Large intestine (tissue), 3 donors: ENCODE data around the gene HIF1A. TPM values are rescaled to one million over a fixed set of nuclear protein-coding genes. Genes with fewer than 3 reads are reported as not detected.
"Not testable (repeated sequence)": the region's sequence is repeated elsewhere in the genome, so short reads cannot be mapped to it uniquely, and the experiment has no call there.

Experiments used
- DNase-seq, 2 donors: peaks; one replicate each; pipeline versions ENCODE4 v3.0.0 to v3.0.0-alpha.2; 2013
- H3K27ac ChIP-seq: one replicate; pipeline ENCODE4 v1.5.1; 2013; ENCODE audit warnings: low read length
- H3K27me3 ChIP-seq: 2 replicates; pipeline ENCODE4 v1.6.1; 2013; ENCODE audit warnings: low read length; ENCODE audit not compliant: control insufficient read depth, insufficient read depth
- H3K36me3 ChIP-seq: 2 replicates; pipeline ENCODE4 v1.6.1; 2013; ENCODE audit warnings: low read length; ENCODE audit not compliant: control insufficient read depth, insufficient read depth
- H3K4me1 ChIP-seq: one replicate; pipeline ENCODE4 v1.6.1; 2013; ENCODE audit warnings: low read length; ENCODE audit not compliant: control insufficient read depth, insufficient read depth
- H3K4me3 ChIP-seq: one replicate; pipeline ENCODE4 v1.5.1; 2013; ENCODE audit warnings: low read length
- H3K9me3 ChIP-seq: one replicate; pipeline ENCODE4 v1.6.1; 2013; ENCODE audit warnings: mild to moderate bottlenecking, low read depth, low read length, moderate library complexity; ENCODE audit not compliant: control insufficient read depth
- WGBS: methylation state at CpG from one replicate; pipeline ENCODE4 v1.1.5; 2013; ENCODE audit warnings: low lambda C conversion rate; ENCODE audit not compliant: insufficient coverage; 5-methylcytosine and 5-hydroxymethylcytosine counted together
- polyA plus RNA-seq: library from polyadenylated mRNA; unstranded; fragments of 120-200 nt; gene quantifications from one replicate; pipeline ENCODE4 v1.2.1, GENCODE V29; 2013

HIF1A gene
- polyA plus RNA-seq, 1 donor: 56.7 TPM

DNA sequence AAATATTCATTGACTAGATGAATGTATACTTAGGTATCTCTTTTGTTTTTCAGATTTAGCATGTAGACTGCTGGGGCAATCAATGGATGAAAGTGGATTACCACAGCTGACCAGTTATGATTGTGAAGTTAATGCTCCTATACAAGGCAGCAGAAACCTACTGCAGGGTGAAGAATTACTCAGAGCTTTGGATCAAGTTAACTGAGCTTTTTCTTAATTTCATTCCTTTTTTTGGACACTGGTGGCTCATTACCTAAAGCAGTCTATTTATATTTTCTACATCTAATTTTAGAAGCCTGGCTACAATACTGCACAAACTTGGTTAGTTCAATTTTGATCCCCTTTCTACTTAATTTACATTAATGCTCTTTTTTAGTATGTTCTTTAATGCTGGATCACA is 51.6 kb downstream of the HIF1A start:
- H3K9me3 ChIP-seq: no peaks in the 10 kb centered on the region
- H3K4me3 ChIP-seq: no peak overlapping the region
- peaks cover 35% of the 10 kb centered on the region for H3K36me3 ChIP-seq

DNA sequence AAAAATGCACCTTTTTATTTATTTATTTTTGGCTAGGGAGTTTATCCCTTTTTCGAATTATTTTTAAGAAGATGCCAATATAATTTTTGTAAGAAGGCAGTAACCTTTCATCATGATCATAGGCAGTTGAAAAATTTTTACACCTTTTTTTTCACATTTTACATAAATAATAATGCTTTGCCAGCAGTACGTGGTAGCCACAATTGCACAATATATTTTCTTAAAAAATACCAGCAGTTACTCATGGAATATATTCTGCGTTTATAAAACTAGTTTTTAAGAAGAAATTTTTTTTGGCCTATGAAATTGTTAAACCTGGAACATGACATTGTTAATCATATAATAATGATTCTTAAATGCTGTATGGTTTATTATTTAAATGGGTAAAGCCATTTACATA is 52.0 kb downstream of the HIF1A start:
- no peaks in the 10 kb centered on the region for H3K27me3 ChIP-seq
- no peak overlapping the region for H3K4me3 ChIP-seq
- DNase-seq: no peak
- no peak overlapping the region for H3K27ac ChIP-seq
- 100% methylated on average over 3 of the region's 3 CpGs for WGBS
- peaks cover 10% of the 10 kb centered on the region for H3K4me1 ChIP-seq
- no peaks in the 10 kb centered on the region for H3K9me3 ChIP-seq
- peaks cover 32% of the 10 kb centered on the region for H3K36me3 ChIP-seq

More for the DNA sequence above, 51.6 kb downstream of the HIF1A start:
- no peak for DNase-seq
- no peak overlapping the region for H3K27ac ChIP-seq
- peaks cover 10% of the 10 kb centered on the region for H3K4me1 ChIP-seq
- H3K27me3 ChIP-seq: no peaks in the 10 kb centered on the region

DNA sequence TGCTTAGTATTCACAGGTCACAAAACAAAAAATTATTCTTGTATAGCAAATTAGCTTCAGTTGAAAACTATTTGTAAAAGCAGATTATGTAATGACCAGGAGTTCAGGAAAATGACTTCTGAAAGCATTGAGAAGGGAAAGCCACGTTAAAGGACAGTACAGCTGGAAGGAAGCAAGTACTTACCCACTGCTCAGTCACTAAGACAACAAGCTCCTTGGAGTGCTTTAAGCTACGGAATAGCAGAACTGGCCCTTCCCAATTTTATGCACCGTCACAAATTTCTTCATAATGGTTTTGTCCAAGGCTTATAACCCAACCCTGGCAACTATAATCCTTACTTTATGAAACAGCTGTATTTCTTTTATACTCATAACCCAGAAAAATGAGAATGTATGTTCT is 54.0 kb downstream of the HIF1A start:
- Histone ChIP-seq H3K4me3 (no peak overlapping the region), H3K36me3 (peaks cover 20% of the 10 kb centered on the region), H3K27me3 (no peaks in the 10 kb centered on the region), H3K27ac (no peak overlapping the region), H3K4me1 (peaks cover 10% of the 10 kb centered on the region), H3K9me3 (no peaks in the 10 kb centered on the region)
- no peak for DNase-seq
- no CpG with 5 or more reads among the region's 3 CpGs for WGBS

DNA sequence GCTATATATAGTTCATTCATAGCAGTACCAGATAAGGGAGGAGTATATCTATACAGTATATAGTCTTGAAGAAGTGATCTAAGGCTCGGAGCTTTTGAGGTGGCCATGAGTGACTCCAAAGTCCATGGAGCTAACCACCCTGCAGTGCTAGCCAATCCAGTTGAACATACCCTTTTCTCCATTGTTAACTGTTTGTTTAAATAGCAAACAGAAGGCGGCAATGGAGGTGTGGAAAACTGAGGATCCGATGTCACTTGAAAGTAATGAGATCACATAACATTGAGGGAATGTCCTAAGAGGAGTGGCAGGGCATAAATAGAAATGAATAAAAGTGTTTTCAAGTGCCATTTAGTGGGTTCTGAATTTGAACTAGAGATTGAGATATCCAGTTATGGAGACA is 54.6 kb downstream of the HIF1A start:
- peak; percentile 17 to 72 for DNase-seq
- Histone ChIP-seq H3K4me3 (no peak overlapping the region), H3K36me3 (peaks cover 17% of the 10 kb centered on the region), H3K4me1 (peaks cover 10% of the 10 kb centered on the region), H3K9me3 (no peaks in the 10 kb centered on the region), H3K27me3 (no peaks in the 10 kb centered on the region), H3K27ac (no peak overlapping the region)
- 40% methylated on average over 1 of the region's 3 CpGs for WGBS

DNA sequence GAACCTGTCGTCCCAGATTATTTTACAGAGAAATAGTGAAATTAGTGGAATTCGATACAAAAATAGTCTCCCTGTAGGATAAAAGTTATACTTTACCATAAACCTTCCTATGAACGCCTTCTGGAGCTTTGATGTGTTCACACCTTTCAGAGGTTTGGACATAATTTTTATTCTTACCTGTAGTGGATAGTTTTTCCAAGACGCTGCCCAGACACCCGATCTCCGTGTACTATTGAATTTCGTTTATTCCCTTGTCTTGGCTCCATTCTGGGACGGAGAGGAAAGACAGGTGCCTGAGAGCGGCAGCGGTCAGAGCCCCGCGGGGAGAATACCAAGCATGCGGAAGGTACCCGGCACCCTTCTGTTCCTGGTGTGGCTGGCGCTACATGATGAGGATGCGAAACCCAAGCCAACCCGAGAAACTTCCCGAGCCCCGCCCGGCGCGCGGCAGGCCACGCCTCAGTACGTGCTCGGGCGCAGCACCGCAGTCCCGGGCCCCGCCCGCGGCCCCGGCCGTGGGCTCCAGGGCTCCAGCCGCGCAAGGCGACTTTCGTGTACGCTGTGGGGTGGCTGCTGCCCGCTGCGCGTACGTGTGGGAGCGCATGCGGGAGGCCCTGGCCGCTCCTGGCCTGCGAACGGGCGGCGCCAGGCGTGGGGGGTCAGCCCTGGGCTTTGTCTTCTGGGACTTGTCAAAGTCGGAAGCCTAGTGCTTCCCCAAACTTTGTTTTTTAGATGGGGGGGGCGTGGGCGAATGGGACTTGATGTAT is 55.6 kb downstream of the HIF1A start:
- Histone ChIP-seq H3K27me3 (no peaks in the 10 kb centered on the region), H3K9me3 (no peaks in the 10 kb centered on the region), H3K27ac (peak overlapping the region; percentile 63), H3K4me1 (peaks cover 10% of the 10 kb centered on the region), H3K4me3 (peak overlapping the region; percentile 55), H3K36me3 (peaks cover 10% of the 10 kb centered on the region)
- WGBS: 0% methylated on average over 1 of the region's 54 CpGs
- DNase-seq: peak; percentile 82 to 93

DNA sequence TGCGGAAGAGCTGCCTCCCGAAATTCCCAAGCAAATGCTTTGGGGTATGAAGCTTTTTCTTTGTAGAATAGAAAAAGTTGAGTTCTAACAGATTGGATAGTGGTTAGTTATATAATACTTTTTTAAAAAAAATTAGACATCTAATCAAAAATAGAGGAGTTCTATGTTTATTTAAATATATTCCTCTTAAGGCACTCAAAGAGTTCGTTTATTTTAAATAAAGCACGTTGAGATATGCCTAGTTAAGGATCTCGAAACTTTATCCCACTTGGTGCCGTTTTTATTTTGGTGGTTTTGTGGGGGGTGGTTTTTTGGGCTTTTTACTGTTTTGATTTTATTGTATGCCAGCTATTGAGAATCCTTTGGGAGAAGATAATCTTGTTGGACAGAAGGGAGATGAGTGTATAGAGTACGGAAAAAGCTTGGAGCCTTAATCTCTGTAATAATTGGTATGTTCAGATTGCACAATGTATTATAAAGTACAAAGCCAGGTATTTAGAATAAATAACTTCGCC is 56.2 kb downstream of the HIF1A start:
- H3K4me3 ChIP-seq: peak overlapping the region; percentile 55

DNA sequence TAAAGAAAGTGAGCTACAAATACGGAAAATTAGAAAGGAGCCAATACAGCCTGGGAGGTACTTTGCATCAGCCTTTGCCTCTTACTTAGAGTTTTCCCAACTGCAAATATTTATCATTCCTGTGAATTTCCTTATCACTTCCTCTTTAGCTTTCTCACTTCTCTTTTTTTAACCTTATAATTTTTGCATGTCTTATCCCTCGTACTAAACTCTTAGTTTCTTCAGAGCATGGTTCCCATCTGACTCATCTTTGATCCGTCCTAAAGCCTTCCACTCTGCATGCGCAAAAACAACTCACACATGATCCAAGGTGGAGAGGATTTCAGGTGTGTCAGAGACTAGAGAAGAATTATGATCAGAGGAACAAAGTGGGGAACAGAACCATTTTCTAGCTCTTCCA is 57.3 kb downstream of the HIF1A start:
- Histone ChIP-seq H3K36me3 (no peaks in the 10 kb centered on the region), H3K4me1 (peaks cover 10% of the 10 kb centered on the region), H3K9me3 (no peaks in the 10 kb centered on the region), H3K4me3 (no peak overlapping the region), H3K27ac (no peak overlapping the region), H3K27me3 (peaks cover 5% of the 10 kb centered on the region)
- DNase-seq: no peak
- 58% methylated on average over 2 of the region's 4 CpGs for WGBS

More for the DNA sequence above, 56.2 kb downstream of the HIF1A start:
- Histone ChIP-seq H3K27ac (peak overlapping the region; percentile 32), H3K27me3 (peaks cover 2% of the 10 kb centered on the region), H3K4me1 (peaks cover 10% of the 10 kb centered on the region), H3K9me3 (no peaks in the 10 kb centered on the region), H3K36me3 (peaks cover 6% of the 10 kb centered on the region)
- DNase-seq: no peak
- WGBS: 74% methylated on average over 5 of the region's 8 CpGs

DNA sequence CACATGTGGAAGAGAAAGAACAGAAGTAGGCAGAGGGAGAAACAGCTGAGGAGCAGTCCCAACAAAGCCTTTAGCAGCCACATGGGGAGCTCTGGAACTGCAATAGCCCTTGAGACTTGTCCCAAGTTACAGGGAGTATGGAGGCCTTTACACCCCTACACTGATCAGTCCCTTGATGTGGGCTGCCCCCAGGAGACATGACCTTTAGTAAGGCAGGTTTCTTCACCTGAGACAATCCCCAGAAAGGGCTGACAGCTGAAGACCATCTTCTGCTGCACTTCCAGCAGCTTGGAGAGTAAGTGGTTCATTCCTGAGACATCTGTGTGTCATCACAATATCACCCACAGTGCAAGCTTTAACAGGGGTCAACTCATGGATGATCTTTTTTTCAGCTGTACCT is 58.3 kb downstream of the HIF1A start:
- peaks cover 5% of the 10 kb centered on the region for H3K27me3 ChIP-seq
- H3K27ac ChIP-seq: no peak overlapping the region

DNA sequence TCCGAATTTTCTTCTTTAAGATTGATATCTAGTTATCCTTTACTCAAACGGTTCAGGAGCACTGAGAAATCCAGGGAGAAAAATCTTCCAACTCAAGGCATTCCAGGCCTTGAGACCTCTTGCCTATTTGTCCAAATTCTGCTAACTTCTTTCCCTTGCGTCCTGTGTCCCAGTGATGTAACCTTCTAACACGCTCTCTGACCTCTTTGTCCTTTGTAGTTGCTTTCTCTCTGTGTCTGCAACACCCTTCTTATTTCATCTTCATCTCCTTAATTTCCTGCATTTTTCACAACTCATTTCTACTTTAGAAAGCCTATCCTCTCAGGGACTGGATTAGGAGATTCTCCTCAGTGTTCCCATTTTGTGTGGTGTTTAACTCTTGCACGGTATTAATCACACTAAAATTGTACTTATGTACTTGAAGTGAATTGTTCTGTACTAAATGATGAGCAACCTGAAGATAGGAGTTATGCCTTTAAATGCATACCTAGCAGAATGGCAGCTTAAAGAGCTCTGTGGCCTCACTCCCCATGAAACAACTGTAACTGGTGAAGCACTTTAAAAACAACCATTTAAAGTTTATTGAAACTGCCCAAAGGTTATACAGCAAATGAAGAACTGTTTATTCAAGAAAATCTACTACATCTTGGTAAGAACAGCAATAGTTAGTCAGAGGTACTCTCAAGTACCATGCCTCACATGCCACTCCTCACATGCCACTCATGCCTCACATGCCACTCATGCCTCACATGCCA is 59.5 kb downstream of the HIF1A start:
- Histone ChIP-seq H3K9me3 (no peaks in the 10 kb centered on the region), H3K27ac (no peak overlapping the region), H3K4me3 (no peak overlapping the region), H3K4me1 (peaks cover 6% of the 10 kb centered on the region), H3K27me3 (peaks cover 5% of the 10 kb centered on the region), H3K36me3 (no peaks in the 10 kb centered on the region)
- WGBS: 85% methylated on average over 3 of the region's 5 CpGs
- no peak for DNase-seq

More for the DNA sequence above, 58.3 kb downstream of the HIF1A start:
- Histone ChIP-seq H3K4me1 (peaks cover 10% of the 10 kb centered on the region), H3K4me3 (no peak overlapping the region), H3K9me3 (no peaks in the 10 kb centered on the region), H3K36me3 (no peaks in the 10 kb centered on the region)
- DNase-seq: no peak

DNA sequence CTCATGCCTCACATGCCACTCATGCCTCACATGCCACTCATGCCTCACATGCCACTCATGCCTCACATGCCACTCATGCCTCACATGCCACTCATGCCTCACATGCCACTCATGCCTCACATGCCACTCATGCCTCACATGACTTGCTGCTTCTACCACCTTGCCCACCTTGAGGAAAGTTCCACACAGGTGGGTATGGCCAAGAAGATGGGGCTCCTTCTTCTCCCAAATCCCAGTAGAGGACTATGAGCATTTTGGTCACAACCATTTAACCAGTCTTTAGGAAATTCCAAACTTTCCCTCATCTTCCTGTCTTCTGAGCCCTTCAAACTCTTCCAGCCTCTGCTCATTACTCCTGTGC is 60.0 kb downstream of the HIF1A start:
- not testable (repeated sequence) for H3K4me1 ChIP-seq, DNase-seq, H3K4me3 ChIP-seq, H3K9me3 ChIP-seq, H3K27ac ChIP-seq, H3K36me3 ChIP-seq, H3K27me3 ChIP-seq
